NB4 (cell line): ENCODE data around the gene CCL20.
"Not testable (repeated sequence)": the region's sequence is repeated elsewhere in the genome, so short reads cannot be mapped to it uniquely, and the experiment has no call there.

Experiments
- POLR2A ChIP-seq: IDR thresholded peaks from 2 replicates; pipeline ENCODE4 v1.6.1; 2011; ENCODE audit warnings: mild to moderate bottlenecking; ENCODE audit not compliant: insufficient read length; ENCODE audit errors: extremely low read depth
- TF ChIP-seq, protein P1 (sequence below): IDR thresholded peaks from one replicate; pipeline ENCODE4 v1.5.1; 2012; ENCODE audit warnings: low read depth, low read length

DNA sequence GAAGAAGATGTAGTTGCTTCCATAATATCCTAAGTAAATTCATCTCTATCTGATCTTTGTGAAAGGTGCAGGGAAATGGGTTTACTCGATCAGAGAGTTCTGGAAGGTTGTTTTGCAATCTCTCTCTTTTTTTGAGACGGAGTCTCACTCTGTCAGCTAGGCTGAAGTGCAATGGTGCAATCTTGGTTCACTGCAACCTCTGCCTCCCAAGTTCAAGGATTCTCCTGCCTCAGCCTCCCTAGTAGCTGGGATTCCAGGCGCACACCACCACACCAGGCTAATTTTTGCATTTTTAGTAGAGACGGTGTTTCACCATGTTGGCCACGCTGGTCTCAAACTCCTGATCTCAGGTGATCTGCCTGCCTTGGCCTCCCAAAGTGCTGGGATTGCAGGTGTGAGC lies 16.9 kb upstream of the CCL20 start:
- TF ChIP-seq, protein P1, sequence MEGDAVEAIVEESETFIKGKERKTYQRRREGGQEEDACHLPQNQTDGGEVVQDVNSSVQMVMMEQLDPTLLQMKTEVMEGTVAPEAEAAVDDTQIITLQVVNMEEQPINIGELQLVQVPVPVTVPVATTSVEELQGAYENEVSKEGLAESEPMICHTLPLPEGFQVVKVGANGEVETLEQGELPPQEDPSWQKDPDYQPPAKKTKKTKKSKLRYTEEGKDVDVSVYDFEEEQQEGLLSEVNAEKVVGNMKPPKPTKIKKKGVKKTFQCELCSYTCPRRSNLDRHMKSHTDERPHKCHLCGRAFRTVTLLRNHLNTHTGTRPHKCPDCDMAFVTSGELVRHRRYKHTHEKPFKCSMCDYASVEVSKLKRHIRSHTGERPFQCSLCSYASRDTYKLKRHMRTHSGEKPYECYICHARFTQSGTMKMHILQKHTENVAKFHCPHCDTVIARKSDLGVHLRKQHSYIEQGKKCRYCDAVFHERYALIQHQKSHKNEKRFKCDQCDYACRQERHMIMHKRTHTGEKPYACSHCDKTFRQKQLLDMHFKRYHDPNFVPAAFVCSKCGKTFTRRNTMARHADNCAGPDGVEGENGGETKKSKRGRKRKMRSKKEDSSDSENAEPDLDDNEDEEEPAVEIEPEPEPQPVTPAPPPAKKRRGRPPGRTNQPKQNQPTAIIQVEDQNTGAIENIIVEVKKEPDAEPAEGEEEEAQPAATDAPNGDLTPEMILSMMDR = not testable (repeated sequence)
- not testable (repeated sequence) for TF ChIP-seq POLR2A
